ENCODE measurements around the gene SRPX.

Gene SRPX

DNA sequence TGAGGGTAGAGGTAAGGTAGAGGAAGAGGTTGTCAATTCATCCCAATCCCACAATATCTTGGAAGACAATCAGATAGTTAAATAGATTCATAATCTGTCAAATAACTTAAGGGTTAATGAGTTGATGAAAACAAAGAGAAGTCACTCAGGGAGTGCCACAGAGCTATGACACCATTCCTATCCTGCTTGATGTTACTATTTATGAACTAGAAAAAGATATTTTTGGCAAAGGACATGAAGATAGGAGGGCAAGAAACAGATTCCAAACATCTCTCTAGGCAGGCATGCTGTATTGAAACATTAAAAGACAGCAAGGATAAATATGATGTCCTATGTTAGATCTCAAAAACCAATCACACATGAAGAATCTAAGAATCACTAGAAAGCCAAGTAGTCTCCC is 3.5 kb upstream of the SRPX start:
- TF ChIP-seq, protein P1, sequence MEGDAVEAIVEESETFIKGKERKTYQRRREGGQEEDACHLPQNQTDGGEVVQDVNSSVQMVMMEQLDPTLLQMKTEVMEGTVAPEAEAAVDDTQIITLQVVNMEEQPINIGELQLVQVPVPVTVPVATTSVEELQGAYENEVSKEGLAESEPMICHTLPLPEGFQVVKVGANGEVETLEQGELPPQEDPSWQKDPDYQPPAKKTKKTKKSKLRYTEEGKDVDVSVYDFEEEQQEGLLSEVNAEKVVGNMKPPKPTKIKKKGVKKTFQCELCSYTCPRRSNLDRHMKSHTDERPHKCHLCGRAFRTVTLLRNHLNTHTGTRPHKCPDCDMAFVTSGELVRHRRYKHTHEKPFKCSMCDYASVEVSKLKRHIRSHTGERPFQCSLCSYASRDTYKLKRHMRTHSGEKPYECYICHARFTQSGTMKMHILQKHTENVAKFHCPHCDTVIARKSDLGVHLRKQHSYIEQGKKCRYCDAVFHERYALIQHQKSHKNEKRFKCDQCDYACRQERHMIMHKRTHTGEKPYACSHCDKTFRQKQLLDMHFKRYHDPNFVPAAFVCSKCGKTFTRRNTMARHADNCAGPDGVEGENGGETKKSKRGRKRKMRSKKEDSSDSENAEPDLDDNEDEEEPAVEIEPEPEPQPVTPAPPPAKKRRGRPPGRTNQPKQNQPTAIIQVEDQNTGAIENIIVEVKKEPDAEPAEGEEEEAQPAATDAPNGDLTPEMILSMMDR (conservative IDR thresholded peaks at IDR 0.05; ENCODE audit: low read length), result no peak
- no peak for DNase-seq (ENCODE audit: low read depth)
- H3K4me3 ChIP-seq (ENCODE audit: low read length), result no peak overlapping the region

DNA sequence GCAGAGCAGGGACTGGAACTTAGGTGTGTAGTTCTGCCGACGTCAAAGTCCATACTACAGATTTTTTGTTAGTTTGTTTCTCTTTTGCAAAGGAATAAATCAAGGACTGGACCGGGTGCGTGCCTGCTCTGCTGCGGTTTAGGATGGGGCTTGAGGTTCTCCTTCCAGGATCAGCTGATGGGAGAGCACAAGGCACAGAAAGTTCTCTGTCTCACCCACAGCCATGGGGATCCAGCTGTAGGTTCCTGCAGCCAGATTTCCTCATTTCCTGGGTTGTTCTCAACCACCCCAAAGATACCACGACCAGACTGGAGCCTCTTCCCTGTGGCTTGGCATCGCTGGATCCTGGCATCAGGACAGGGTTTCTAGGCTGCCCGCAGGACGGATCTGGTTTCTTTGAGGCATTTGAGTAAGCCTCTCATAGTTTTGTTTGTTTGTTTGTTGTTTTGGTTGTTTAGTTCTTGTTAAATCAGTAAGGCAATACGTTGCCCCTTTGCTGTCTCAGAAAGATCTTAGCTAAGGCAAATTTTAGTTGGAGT is 789 bp upstream of the SRPX start:
- peak; percentile 51 for DNase-seq (ENCODE audit: low read depth)
- peak overlapping the region; percentile 72 for H3K4me3 ChIP-seq (ENCODE audit: low read length)
- TF ChIP-seq, protein P1 (conservative IDR thresholded peaks at IDR 0.05; ENCODE audit: low read length), result no peak

DNA sequence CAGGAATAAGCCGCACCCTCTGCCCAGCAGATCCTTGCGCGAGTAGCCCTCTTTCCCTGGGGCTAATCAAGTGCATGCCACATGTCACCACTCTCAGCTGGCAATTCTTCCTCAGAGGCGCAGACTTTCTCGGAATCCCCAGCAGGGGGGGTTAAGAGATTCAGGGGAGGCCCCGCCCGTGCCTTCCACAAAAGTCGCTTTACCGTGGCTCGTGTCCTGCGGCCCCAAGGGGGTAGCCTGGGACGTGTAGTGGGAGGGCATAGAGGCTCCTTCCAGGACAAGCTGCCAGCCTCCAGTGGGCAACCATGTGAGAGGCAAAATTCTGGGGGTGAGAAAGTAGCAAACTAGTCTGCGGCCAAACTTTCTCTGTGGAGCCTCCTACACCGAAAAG is 652 bp downstream of the SRPX start:
- peak overlapping the region; percentile 72 for H3K4me3 ChIP-seq (ENCODE audit: low read length)
- TF ChIP-seq, protein P1 (conservative IDR thresholded peaks at IDR 0.05; ENCODE audit: low read length), result peak; percentile 47
- peak; percentile 68 for DNase-seq (ENCODE audit: low read depth)

DNA sequence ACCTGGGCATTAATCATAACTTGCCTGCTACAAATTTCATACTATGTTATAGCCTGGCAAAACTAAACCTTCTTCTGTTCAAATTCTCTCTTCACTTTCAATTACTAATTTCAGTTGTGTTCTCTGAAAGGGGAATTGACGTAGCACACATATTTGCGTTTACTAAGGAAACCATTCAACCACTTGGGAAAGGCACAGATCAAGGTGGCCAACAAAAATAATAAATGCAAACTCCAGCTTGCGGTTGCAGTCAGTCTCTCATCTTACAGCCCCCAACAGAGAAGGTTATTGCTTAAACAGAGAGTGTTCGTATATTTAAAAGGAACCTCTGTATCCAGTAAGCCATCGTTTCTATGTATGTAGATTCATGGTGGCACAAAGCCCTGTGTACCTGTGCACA is 4.0 kb downstream of the SRPX start:
- DNase-seq (ENCODE audit: low read depth), result no peak
- TF ChIP-seq, protein P1 (conservative IDR thresholded peaks at IDR 0.05; ENCODE audit: low read length), result no peak
- H3K4me3 ChIP-seq (ENCODE audit: low read length), result no peak overlapping the region

DNA sequence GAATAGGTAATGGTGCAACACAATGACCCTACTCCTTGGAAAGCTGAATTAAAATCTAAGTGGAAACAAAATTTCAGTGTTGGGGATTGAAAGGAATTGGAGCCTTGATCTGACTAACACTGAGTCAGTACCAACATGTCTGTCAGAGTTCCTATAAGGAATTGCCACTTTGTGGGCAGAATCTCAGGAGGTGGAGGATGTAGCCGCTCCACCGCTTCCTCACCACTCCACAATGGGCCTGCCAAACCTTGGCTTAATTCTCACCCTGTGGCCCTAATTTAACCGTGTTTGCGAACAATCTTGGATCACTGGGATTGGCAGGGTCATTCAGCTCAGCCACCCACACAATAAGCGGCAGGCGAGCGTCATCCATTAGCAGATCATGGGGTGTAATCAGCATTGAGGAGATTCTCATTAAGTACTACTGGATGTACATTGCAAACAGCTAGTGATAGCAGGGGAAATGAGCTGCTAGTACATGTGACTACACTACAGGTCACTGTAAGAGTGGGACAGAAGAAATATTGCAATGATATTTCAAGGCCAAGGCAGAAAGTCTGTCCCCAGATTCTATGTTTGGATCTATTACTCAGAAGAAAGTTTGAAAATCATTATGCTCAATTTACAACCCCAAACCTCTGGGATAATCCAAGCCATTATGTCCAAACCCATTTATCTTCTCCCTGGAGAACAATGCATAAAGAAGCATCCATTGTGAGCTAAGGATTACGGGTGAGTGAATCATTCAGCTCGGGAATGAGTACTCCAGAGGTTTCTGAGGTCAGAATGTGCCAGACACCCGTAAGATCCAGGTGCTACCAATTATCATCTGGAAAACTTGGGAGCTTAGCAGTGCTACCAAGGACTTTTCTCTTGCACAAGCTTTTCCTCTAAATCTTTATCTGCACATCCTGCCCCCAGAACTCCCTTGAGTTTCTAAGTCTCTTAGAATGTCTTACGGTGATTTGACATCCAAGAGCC is 5.8 kb downstream of the SRPX start:
- peak; percentile 94 for DNase-seq (ENCODE audit: low read depth)
- TF ChIP-seq, protein P1 (conservative IDR thresholded peaks at IDR 0.05; ENCODE audit: low read length), result no peak
- no peak overlapping the region; the same call in 1 of the 2 replicates for H3K4me3 ChIP-seq (ENCODE audit: low read length)

DNA sequence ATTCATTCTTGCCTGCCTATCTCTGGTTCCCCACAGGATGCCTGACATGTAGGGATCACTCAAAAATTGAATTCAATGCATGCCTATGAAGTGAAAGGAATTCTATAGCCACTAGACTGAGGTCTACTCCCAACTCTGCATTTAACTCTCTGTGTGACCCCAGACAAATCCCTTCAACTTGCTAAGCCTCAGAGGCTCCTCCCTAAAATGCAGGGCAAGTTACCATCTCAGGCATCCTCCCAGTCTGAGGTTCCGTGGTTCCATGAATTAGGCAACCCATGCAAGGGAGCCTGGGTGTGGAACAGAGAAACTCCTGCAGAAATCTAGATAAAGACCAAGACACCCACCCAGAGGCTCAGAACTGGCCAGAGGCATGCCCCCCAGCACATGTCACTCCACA is 6.6 kb downstream of the SRPX start:
- no peak overlapping the region for H3K4me3 ChIP-seq (ENCODE audit: low read length)
- TF ChIP-seq, protein P1 (conservative IDR thresholded peaks at IDR 0.05; ENCODE audit: low read length), result no peak
- no peak for DNase-seq (ENCODE audit: low read depth)

All from AG10803 (cell line).